ENCODE results near the gene FAM240A. TPM values are rescaled to one million over a fixed set of nuclear protein-coding genes. Genes with fewer than 3 reads are reported as not detected.

The FAM240A gene
- total RNA-seq, 2 donors from 2014 or later, result 0.32 TPM; not detected in 1

GRCh38 chr3:46595819-46596314 lies 16.5 kb upstream of the FAM240A start:
- H3K9me3 ChIP-seq, result no peaks in the 10 kb centered on the region
- no peaks in the 10 kb centered on the region for H3K36me3 ChIP-seq
- H3K4me1 ChIP-seq (replicated peaks), result no peaks in the 10 kb centered on the region
- whole genome bisulfite sequencing, result 84% methylated on average over 8 of the region's 8 CpGs
- no peak for DNase-seq (ENCODE audit: low spot score)
- H3K27me3 ChIP-seq (replicated peaks; ENCODE audit: insufficient read depth), result no peaks in the 10 kb centered on the region
- TF ChIP-seq, protein P1, sequence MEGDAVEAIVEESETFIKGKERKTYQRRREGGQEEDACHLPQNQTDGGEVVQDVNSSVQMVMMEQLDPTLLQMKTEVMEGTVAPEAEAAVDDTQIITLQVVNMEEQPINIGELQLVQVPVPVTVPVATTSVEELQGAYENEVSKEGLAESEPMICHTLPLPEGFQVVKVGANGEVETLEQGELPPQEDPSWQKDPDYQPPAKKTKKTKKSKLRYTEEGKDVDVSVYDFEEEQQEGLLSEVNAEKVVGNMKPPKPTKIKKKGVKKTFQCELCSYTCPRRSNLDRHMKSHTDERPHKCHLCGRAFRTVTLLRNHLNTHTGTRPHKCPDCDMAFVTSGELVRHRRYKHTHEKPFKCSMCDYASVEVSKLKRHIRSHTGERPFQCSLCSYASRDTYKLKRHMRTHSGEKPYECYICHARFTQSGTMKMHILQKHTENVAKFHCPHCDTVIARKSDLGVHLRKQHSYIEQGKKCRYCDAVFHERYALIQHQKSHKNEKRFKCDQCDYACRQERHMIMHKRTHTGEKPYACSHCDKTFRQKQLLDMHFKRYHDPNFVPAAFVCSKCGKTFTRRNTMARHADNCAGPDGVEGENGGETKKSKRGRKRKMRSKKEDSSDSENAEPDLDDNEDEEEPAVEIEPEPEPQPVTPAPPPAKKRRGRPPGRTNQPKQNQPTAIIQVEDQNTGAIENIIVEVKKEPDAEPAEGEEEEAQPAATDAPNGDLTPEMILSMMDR (IDR thresholded peaks at IDR 0.05), result no peak
- TF ChIP-seq POLR2AphosphoS5 (IDR thresholded peaks at IDR 0.05) (no peak), POLR2A (IDR thresholded peaks at IDR 0.05) (no peak)
- intact Hi-C loops (cut with DNase I), result no loop called here
- H3K27ac ChIP-seq, result no peak overlapping the region
- no peak overlapping the region for H3K4me3 ChIP-seq

- WGBS, result 90% methylated on average over 5 of the region's 5 CpGs
- intact Hi-C loops (cut with DNase I), result no loop called here
- TF ChIP-seq, protein P1 (IDR thresholded peaks at IDR 0.05), result no peak
- TF ChIP-seq POLR2A (IDR thresholded peaks at IDR 0.05) (no peak), POLR2AphosphoS5 (IDR thresholded peaks at IDR 0.05) (no peak)
- DNase-seq (ENCODE audit: low spot score), result no peak
- no peaks in the 10 kb centered on the region for H3K9me3 ChIP-seq
- H3K27ac ChIP-seq, result no peak overlapping the region
- H3K27me3 ChIP-seq (replicated peaks; ENCODE audit: insufficient read depth), result no peaks in the 10 kb centered on the region
- H3K4me3 ChIP-seq, result no peak overlapping the region
- H3K36me3 ChIP-seq, result no peaks in the 10 kb centered on the region
- no peaks in the 10 kb centered on the region for H3K4me1 ChIP-seq (replicated peaks)
Observed at GRCh38 chr3:46599590-46599989, 12.7 kb upstream of the FAM240A start.

GRCh38 chr3:46603446-46604046 lies 8.8 kb upstream of the FAM240A start:
- TF ChIP-seq POLR2A (IDR thresholded peaks at IDR 0.05) (no peak), POLR2AphosphoS5 (IDR thresholded peaks at IDR 0.05) (no peak)
- TF ChIP-seq, protein P1 (IDR thresholded peaks at IDR 0.05), result no peak
- intact Hi-C loops (cut with DNase I), result no loop called here
- no peaks in the 10 kb centered on the region for H3K9me3 ChIP-seq

DNA sequence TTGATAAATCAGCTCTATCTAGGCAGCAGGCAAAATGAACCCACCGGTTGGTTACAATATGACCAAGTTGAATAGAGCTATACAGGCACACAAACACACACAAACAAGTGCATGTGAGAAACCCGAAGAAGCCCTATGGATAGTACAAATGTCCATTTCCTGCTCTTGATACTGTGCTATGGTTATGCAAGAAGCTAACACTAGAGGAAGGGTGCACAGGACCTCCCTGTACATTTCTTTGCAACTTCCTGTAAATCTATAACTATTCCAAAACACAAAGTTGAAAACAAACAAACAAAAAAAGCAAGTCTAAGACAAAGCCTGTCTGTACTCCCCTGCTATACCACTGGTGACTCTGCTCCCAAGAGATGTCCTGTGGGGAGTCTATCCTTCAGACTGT lies 8.2 kb upstream of the FAM240A start:
- no peaks in the 10 kb centered on the region for H3K9me3 ChIP-seq
- WGBS, result 84% methylated on average over 2 of the region's 2 CpGs
- no peaks in the 10 kb centered on the region for H3K4me1 ChIP-seq (replicated peaks)

More at GRCh38 chr3:46603446-46604046, 8.8 kb upstream of the FAM240A start:
- H3K4me3 ChIP-seq, result no peak overlapping the region
- no peaks in the 10 kb centered on the region for H3K27me3 ChIP-seq (replicated peaks; ENCODE audit: insufficient read depth)
- no peaks in the 10 kb centered on the region for H3K36me3 ChIP-seq
- H3K27ac ChIP-seq, result no peak overlapping the region
- WGBS, result 43% methylated on average over 1 of the region's 1 CpG
- H3K4me1 ChIP-seq (replicated peaks), result no peaks in the 10 kb centered on the region
- no peak for DNase-seq (ENCODE audit: low spot score)

More for the DNA sequence above, 8.2 kb upstream of the FAM240A start:
- TF ChIP-seq POLR2A (IDR thresholded peaks at IDR 0.05) (no peak), POLR2AphosphoS5 (IDR thresholded peaks at IDR 0.05) (no peak)
- TF ChIP-seq, protein P1 (IDR thresholded peaks at IDR 0.05), result no peak
- H3K36me3 ChIP-seq, result no peaks in the 10 kb centered on the region
- intact Hi-C loops (cut with DNase I), result no loop called here
- H3K27me3 ChIP-seq (replicated peaks; ENCODE audit: insufficient read depth), result no peaks in the 10 kb centered on the region
- H3K27ac ChIP-seq, result no peak overlapping the region
- no peak overlapping the region for H3K4me3 ChIP-seq
- no peak for DNase-seq (ENCODE audit: low spot score)

Data from prostate gland (tissue), 2 donors.